NCI-H2029 (cell line): ENCODE results near the gene NEDD9.
A peak's percentile ranks its signal among the peaks of the same experiment; 100 is the strongest.

ENCODE experiments used
- DNase-seq: peaks from one replicate; lab custom pipeline; 2025; lab: John Stamatoyannopoulos, UW

The NEDD9 gene

DNA sequence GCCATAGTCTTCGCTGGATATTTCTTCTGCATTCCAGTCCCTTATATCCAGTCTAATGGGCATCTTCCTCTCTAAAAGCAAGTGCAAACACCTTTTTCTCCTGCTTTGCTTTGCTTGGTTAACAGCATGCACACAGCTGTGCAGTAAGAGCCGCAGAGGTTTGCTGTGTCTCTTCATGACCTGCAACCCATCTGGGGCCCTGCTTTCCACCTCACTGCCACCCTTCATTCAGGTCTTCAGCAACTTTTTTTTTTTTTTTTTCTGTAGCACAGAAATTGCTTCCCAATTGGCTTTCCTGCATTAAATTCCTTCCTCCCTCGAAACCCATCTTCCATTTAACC, 14.4 kb downstream of the NEDD9 start:
- no peak for DNase-seq

DNA sequence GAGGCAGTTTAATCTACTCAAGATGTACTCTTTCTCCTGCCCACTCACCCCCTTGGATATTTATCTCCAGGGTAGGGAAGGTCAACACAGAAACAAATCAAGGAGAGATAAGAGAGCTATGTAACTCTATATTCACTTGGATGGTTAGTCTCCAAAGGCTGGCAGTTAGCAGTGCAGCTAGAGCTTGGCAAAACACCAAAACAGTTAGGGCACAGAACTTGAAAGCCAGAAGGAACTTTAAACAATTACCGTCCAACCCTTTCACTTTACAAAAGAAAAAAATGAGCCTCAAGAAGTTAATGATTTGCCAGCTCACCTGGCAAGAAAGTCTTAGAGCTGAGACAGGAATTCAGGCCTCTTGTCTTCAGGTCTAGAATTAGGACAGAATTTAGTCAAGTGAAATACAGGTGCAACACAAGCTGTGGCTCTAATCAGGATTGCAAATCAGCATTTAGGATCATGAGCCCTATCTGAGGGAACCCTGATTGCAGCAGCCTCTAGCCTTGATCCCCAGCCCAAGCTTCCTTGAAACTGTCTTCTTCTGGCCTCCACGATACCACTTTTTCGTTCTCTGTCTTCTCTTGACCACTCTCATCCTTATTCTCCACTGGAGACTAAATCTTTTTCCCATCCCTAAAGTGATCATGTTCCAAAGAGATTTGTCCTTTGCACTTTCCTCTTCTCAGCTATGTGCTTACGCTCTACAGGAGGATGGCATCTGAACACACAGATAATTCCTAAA, 14.9 kb downstream of the NEDD9 start:
- DNase-seq = no peak

DNA sequence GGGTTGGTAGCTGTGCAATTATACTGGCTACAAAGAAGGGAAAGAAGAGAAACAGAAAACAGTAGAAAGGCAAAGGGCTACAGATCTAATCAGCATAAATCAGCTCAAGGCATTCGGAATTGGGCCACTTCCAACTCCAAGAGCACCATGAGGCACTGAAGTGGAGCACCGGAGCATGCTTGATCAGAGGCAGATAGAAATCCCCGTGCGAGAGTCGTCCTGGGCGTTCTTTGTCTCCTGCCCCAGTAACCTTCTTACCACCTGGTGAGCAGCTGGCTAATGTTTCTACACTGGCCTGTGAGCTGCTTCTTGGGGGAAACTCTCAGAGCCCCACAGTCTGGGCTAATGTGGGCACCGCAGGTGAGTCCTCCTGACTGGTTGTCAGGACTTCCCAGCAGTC, 16.7 kb downstream of the NEDD9 start:
- DNase-seq = no peak

DNA sequence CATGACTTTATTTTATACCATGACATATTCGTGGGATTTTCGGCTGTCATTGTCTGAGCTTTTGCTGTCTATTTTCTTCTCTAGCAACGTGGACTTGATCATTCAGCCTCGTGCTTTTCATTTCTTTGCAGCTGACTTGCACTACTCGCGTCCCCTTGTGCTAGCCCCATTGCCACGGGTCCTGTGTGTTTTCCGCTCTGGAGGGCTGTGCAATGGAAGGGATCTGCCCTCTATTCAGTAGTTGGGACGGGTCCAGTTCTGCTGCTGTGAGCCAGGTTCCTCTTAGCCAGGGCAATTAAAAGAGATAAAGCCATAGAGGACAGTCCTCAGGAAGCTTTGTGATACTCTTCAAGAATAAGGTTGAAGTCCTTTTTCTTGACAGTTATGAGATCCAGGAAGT, 17.6 kb downstream of the NEDD9 start:
- no peak for DNase-seq

DNA sequence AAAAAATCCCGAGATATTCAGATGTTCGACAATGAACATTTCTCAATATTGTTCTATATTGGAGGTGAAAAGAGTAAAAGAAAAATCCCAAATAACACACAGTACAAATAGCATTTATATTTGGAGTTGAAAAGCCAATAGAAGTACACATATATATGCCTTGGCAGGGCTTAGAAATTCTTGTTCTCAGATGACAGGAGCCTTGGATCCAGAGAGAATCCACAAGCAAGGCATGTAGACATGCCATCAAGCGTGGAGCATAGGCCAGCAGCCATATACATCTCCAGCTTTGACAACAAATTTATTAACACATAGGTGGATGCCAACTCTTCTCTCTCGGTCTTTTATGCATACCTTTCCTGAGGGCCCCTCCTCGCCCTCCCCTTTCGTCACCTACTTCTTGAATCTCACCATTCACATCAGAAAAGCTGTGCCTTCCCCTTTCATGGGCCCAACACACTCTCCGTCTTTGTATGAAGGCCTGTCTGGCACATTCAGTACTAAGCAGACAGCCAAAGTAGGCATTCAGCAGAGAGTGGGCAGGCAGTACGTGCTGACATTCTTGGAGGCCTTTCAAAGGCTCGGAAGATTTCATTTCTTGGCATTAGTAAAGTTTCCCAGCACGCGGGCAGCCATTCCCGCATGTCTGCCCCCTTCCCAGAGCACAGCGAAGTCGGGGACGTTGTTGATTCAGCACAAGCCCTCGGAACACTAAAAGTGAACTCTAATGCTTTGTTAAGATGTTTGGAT, 18.2 kb downstream of the NEDD9 start:
- no peak for DNase-seq

DNA sequence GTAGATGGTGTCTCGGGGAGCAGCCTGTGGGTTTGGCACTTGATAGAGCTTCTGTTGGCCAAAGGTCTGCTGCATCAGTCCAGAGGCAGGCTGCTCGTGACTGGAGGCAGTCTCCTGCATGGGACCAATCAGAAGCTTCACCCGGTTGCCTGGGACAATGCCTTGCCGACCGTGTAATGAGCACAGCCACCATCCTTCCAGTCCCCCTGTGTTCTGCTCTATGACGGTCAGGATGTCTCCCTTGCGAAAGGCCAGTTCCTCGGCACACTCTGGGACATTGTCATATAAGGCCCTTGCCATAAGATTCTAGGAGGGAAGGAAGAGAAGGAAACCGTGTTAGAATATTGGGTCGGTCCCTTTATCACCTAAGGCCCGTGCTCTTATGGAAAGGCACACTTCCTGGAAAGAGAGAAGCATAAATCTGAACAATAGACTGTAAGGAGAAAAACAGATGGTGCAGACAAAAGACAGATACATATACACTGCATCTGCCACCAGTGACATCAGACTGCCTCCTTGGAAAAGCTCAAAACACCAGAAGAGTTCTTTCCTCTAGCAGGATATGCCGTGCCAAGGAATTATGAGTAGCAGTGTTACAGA, 18.9 kb downstream of the NEDD9 start:
- no peak for DNase-seq

DNA sequence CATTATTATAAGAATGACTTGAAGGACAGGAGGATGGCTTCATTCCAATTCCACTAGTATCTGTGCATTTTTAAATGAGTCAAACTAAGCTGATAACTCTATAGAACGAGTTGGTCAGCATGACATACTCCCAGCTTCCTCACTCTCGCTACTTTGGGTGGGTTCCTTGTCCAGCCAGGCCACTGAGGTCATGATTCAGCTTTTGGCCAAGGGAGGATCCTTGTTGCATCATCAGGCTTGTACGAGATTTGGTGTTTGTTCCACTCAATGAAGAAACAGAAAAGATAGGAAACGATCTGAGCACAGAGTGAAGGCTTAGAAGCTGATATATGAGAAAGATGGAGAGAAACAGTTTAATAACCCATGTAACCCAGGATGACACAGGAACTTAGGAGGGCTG, 19.8 kb downstream of the NEDD9 start:
- DNase-seq = no peak

DNA sequence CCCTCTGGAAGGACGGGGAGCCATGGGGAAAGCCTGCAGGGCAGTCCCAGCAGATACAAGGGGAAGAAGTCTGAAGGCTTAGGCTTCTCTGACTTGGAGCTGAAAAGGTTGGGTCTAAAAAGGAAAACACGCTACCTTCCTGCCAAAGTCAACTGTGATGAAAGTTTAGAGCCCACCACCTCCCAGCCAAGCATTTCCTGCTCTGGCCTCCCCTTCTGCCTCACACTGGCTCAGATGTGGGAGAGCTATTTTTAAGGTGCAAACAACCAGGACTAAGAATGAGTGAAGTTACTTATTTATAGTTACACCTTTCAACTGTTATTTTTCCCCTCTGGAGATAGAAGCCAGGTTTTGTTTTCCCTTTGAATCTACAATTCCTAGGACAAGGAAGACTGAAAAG, 21.2 kb downstream of the NEDD9 start:
- DNase-seq = no peak

DNA sequence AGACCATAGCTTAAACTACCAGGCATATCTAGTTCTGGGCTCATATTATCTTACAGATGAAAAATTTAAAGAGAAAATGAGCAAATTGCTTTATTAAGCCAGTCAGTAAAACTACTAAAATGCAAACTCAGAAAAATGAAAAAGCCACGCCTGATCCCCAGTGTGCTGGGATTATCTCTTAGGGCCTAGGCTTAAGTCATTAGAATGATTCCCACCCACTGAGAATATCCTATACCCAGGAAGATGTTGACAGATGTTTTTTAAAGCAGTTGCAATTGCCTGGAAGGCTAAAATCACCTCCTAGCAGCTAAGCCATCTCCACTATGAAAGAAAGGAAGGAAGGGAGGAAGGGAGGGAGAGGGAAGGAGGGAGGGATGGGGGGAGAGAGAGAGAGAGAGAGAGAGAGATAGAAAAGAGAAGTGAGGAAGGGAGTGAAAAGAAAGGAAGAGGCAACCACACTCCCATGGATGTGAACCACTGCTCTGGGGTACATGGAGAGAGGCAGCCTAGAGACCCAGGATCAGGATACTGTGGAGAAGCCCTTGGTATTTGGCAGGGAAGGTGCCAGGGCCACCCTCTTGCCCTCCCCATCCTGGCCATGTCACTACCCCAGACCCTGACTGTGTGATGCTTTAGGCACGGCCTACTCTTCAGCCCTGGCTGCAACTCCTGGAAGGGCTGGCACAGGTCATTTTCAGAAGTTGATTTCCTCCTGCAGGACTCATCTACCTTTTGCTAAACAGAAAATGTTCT, 21.9 kb downstream of the NEDD9 start:
- DNase-seq = no peak

DNA sequence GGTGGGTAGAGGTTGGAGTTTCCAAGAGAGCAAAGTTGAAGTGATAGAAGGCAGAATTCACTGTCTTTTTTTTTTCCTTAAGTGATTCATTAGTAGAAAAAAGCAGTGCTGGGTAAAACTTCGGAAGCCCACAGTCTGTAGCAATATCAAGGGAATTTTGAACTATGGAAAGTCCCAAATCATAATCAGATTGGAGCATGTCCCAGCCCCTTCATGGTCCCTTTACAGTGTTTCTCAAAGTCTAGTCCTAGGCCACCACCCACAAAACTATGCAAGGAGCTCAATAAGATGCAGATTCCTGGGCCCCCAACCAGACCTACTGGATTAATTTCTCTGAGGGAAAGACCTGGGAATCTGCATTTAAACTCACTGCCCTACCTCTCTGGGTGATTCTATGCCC, 22.6 kb downstream of the NEDD9 start:
- DNase-seq = no peak

DNA sequence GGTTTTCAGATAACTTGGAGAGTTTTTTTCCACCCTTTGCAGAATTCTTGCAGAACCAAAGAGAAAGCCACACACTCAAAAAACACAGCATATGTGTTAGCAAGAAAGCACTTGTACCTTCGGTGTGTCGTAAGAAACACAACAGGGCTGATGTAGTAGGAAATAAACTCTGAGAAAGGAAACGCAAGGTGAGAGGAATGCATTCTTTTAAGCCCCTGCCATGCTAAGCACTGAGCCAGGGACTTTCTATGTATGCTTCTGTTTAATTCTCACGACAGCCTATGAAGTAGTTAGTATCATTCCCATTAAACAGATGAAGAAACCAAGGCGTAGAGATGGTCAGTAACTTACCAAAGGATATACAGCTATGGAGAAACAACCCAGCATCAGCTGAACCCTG, 23.1 kb downstream of the NEDD9 start:
- no peak for DNase-seq

DNA sequence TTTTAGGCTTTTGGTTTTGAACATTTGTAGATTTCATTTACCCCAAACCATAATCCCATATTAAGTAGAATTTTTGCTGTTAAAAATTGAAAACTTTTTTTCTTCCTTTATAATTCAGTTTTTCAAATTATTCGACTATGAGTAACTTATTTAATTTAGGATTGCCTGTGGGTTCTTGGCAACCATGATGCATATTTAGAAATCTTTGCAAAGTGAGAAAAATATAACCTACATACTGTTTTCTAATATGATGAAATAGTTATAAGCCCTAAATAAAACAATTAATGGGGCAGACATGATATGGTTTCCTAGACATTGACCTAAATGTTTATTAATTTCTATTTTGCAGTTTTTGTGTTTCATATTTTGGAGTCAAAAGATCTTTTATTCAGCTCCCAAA, 23.6 kb downstream of the NEDD9 start:
- no peak for DNase-seq

DNA sequence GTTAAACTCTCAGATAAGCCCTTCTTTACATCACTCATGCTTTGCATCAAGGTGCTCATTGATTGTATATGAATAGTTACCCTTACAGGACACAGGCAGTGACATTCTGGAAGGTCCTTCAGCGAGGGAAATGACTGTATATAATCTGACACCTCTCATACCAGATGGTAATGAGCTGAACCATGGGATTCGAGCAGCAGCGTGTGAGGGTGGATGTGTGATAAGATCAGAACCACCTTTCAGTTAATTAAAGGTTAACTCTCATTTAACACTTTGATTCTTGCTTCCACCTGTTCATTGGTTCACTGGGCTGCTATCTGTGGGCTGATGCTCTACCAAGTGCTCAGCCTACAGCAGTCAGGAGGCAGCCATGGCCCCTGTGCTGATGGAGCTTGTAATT, 24.2 kb downstream of the NEDD9 start:
- no peak for DNase-seq

DNA sequence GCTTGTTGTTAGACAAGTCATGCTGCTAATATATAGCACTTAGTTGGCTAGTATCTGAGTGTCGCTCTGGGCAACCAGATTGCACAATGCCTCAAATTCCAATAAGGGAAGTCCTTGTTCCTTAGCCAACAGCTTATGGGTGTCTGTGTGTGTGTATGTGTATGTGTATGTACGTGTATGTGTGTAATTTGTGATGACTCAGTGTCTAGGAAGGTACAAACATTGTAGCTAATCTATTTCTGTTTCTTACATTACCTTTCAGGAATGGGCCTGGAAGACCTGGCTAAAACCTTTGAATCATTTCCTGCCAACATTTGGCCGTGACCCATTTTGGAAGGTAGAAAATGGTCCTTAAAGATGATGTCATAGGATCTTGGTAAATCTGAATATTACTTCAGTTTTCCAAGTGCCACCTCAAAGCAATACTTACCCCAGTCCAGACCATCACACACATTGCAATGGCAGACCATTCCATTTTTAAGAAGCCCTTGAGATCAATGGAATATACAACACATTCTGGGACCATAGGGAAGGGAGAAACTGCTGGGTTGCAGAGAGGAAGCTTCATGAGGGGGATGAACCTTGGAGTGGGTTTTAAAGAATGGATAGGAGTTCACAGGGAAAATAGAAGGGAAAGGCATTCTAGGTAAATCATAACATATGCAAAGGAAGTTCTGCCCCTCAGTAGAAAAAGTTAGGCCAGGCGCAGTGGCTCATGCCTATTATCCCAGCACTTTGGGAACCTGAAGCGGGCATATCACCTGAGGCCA, 25.1 kb downstream of the NEDD9 start:
- DNase-seq = peak; percentile 59

DNA sequence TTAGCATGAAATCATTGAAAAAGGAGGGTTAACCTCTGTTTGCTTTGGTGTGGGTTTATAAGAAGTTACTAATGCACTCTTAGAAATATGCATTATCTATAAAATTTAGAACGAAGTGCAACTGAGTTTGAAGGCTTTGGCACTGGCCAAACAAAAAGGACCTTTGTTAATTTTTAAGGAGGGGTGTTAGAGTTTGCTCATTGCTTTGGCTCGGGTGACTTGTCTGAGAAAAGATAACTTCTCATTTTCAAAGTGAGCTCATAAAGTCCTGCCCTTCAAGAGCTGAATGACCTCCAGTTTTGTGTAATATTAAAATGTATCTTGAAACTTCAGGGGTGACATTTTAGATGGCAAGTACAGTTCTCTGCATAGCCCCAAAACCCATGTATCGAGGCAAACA, 25.9 kb downstream of the NEDD9 start:
- DNase-seq = no peak

DNA sequence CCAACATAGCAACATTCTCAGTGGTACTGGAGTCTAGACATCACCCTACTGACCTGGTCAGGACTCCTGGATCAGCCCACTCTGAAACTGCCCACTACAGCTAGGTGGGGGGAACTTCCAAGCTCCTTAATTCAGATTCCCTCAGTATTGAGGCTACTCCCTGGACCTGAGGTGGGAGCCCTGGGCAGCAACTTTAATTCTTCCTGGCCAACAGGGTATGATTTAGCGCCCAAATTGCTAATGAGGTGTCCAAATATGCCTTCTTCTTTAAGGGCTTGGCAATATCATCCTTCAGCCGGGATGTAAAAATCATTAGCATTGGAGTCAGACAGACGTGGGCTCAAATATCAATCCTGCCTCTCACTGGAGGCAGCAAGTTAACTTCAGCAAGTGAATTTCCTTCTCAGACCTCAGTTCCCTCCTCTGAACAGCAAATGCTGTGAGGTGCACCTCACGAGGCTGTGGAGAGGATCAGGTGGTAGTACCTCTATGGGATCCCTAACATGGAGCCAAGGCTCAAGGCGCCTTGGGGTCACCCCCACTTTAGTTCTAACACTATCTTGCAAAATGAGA, 27.6 kb downstream of the NEDD9 start:
- no peak for DNase-seq

DNA sequence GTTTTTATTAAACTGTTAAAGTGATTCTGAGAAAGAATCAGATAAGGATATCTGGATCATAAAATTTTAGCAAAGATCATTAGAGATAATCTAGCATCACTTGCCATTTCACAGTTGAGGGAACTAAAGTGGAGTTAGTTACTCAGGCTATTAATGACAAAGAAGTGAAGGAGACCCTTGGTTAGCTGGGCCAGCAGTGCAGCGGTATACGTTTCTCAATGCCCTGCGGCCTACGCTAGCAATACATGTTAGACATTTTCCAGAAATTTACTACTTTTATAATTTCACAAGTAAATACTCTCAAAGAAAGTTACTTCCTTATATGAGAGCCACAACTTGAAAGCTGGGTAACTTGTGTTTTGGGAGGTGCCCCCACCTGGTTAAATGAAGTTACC, 28.5 kb downstream of the NEDD9 start:
- DNase-seq = no peak

DNA sequence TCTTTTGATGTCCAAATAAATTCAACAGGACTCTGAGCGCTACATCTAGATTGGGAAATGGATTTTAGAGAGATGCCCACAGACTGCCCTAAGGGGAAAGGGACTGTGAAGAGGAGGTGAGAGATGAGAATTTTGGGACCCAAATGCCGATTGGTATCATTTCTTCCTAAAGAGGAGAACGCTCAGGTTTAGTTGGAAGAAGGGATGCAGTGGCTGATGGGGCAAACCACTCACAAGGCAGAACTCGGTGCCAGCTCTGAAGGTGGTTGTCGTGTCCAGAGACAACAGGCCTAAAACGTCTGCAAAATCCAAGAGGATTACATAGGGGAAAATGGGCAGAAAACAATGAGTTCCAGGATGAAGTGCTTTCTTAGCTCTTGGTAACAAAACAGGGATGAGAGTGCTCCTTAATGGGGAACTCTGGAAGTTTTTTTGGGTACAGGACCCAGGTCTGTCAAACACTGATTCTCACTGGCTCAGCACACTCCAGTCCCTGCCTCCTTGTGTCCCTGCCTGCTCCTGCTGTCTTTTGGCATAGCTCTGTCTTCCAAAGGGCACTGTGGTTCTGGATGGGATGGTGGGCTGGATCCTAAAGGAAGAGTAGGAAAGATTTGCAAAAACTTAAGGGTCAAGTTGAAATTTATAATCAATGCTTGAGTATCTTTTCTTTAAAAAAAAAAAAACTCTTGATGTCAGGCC, 29.0 kb downstream of the NEDD9 start:
- DNase-seq = no peak

DNA sequence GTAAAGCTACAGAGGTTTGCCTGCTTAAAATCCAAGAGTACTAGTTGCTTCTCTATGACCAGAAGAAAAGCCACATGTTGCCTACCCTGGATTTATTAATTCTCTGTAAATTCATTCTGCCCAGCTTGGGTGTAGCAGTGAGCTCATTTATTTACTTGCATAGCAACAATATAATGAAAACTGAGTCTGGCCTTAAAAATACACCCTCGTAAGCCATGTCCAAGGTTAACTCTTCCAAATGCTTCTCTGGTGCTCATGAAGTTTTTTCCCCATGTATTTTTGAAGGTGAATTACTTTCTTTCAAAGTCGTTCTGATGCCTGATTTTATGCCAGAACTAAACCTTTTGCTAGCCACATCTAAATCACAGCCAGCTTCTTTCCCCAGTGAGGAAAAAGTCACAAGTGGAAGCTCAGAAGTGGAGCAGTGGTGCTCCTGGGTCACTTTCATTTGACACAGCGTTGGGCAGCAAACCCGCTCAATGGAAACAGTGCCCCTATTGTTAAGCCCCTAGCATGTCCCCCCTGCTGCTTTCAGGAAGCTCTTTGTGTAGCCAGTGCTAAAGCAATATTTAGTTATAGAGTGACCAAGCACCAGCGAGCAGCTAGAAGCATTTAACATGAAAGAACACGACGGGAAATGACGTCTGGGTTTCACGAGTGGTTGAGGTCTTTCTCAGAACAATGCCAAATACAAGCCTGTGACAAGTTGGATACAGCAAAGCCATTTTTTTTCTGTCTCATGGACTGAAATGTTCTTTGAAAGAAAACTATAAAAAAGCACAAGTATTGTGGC, 29.8 kb downstream of the NEDD9 start:
- DNase-seq = no peak
